ENCODE data around the gene ANTXR2. TPM values are rescaled to one million over a fixed set of nuclear protein-coding genes. Genes with fewer than 3 reads are reported as not detected.
A peak's percentile ranks its signal among the peaks of the same experiment; 100 is the strongest.

ANTXR2 gene
- total and polyA plus RNA-seq, 9 of the 15 experiments (the other 6 are each of a cell fraction or from before 2014, with no cell fraction given), result 10.1 to 83.8 (median 60.3) TPM

DNA sequence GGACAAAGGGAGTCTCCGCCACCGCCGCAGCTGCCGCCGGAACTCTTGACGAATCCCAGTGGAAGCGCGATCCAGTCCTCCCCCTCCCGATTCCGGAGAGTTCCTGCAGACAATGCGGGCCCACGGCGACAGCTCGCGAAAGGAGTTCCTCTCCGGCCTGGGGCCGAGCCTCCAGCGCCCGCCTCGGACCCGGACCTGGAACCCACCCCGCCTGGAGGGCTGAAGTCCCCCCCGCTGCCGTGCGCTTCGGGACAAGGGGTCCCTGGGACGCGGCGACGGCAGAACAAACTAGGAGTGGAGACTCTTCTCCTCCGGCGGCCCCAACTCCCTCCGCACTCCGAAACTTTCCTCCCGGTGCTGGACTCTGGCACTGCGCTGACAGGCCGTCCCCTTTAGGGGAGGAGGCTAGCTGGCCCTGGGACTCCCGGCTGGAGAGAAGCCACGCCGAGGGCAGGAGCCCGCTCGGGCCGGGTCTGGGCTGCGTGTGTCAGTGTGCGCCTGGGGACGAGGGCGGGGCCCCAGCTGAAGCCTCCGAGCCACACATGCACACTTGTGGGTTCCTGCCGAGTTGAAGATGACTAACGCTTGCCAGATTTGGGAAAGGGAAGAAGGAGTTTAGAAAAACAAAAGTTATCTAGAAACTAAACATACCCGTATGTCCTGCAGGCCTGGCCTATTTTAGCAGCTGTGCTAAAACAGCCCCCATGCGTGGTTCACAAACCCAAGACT lies at the start of gene ANTXR2 (continued):
- TF ChIP-seq, protein P1, sequence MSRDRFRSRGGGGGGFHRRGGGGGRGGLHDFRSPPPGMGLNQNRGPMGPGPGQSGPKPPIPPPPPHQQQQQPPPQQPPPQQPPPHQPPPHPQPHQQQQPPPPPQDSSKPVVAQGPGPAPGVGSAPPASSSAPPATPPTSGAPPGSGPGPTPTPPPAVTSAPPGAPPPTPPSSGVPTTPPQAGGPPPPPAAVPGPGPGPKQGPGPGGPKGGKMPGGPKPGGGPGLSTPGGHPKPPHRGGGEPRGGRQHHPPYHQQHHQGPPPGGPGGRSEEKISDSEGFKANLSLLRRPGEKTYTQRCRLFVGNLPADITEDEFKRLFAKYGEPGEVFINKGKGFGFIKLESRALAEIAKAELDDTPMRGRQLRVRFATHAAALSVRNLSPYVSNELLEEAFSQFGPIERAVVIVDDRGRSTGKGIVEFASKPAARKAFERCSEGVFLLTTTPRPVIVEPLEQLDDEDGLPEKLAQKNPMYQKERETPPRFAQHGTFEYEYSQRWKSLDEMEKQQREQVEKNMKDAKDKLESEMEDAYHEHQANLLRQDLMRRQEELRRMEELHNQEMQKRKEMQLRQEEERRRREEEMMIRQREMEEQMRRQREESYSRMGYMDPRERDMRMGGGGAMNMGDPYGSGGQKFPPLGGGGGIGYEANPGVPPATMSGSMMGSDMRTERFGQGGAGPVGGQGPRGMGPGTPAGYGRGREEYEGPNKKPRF (IDR thresholded peaks at IDR 0.05; ENCODE audit: low read depth, low read length), result no peak
- TF ChIP-seq, protein P2, sequence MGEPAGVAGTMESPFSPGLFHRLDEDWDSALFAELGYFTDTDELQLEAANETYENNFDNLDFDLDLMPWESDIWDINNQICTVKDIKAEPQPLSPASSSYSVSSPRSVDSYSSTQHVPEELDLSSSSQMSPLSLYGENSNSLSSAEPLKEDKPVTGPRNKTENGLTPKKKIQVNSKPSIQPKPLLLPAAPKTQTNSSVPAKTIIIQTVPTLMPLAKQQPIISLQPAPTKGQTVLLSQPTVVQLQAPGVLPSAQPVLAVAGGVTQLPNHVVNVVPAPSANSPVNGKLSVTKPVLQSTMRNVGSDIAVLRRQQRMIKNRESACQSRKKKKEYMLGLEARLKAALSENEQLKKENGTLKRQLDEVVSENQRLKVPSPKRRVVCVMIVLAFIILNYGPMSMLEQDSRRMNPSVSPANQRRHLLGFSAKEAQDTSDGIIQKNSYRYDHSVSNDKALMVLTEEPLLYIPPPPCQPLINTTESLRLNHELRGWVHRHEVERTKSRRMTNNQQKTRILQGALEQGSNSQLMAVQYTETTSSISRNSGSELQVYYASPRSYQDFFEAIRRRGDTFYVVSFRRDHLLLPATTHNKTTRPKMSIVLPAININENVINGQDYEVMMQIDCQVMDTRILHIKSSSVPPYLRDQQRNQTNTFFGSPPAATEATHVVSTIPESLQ (CRISPR knock-in tag; IDR thresholded peaks at IDR 0.05), result 0 out of 2 replicates have a peak, but pooled peaks have one; percentile 88
- TF ChIP-seq TSC22D4 (tag; IDR thresholded peaks at IDR 0.05) (no peak), NCOA1 (IDR thresholded peaks at IDR 0.05; ENCODE audit: low read depth) (no peak), ATF7 (IDR thresholded peaks at IDR 0.05) (peak; percentile 69), IFI16 (CRISPR knock-in tag; IDR thresholded peaks at IDR 0.05) (no peak), ZNF239 (CRISPR knock-in tag; IDR thresholded peaks at IDR 0.05) (no peak)
- TF ChIP-seq, protein P3, sequence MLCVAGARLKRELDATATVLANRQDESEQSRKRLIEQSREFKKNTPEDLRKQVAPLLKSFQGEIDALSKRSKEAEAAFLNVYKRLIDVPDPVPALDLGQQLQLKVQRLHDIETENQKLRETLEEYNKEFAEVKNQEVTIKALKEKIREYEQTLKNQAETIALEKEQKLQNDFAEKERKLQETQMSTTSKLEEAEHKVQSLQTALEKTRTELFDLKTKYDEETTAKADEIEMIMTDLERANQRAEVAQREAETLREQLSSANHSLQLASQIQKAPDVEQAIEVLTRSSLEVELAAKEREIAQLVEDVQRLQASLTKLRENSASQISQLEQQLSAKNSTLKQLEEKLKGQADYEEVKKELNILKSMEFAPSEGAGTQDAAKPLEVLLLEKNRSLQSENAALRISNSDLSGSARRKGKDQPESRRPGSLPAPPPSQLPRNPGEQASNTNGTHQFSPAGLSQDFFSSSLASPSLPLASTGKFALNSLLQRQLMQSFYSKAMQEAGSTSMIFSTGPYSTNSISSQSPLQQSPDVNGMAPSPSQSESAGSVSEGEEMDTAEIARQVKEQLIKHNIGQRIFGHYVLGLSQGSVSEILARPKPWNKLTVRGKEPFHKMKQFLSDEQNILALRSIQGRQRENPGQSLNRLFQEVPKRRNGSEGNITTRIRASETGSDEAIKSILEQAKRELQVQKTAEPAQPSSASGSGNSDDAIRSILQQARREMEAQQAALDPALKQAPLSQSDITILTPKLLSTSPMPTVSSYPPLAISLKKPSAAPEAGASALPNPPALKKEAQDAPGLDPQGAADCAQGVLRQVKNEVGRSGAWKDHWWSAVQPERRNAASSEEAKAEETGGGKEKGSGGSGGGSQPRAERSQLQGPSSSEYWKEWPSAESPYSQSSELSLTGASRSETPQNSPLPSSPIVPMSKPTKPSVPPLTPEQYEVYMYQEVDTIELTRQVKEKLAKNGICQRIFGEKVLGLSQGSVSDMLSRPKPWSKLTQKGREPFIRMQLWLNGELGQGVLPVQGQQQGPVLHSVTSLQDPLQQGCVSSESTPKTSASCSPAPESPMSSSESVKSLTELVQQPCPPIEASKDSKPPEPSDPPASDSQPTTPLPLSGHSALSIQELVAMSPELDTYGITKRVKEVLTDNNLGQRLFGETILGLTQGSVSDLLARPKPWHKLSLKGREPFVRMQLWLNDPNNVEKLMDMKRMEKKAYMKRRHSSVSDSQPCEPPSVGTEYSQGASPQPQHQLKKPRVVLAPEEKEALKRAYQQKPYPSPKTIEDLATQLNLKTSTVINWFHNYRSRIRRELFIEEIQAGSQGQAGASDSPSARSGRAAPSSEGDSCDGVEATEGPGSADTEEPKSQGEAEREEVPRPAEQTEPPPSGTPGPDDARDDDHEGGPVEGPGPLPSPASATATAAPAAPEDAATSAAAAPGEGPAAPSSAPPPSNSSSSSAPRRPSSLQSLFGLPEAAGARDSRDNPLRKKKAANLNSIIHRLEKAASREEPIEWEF (CRISPR knock-in tag; IDR thresholded peaks at IDR 0.05), result no peak
- TF ChIP-seq, protein P4, sequence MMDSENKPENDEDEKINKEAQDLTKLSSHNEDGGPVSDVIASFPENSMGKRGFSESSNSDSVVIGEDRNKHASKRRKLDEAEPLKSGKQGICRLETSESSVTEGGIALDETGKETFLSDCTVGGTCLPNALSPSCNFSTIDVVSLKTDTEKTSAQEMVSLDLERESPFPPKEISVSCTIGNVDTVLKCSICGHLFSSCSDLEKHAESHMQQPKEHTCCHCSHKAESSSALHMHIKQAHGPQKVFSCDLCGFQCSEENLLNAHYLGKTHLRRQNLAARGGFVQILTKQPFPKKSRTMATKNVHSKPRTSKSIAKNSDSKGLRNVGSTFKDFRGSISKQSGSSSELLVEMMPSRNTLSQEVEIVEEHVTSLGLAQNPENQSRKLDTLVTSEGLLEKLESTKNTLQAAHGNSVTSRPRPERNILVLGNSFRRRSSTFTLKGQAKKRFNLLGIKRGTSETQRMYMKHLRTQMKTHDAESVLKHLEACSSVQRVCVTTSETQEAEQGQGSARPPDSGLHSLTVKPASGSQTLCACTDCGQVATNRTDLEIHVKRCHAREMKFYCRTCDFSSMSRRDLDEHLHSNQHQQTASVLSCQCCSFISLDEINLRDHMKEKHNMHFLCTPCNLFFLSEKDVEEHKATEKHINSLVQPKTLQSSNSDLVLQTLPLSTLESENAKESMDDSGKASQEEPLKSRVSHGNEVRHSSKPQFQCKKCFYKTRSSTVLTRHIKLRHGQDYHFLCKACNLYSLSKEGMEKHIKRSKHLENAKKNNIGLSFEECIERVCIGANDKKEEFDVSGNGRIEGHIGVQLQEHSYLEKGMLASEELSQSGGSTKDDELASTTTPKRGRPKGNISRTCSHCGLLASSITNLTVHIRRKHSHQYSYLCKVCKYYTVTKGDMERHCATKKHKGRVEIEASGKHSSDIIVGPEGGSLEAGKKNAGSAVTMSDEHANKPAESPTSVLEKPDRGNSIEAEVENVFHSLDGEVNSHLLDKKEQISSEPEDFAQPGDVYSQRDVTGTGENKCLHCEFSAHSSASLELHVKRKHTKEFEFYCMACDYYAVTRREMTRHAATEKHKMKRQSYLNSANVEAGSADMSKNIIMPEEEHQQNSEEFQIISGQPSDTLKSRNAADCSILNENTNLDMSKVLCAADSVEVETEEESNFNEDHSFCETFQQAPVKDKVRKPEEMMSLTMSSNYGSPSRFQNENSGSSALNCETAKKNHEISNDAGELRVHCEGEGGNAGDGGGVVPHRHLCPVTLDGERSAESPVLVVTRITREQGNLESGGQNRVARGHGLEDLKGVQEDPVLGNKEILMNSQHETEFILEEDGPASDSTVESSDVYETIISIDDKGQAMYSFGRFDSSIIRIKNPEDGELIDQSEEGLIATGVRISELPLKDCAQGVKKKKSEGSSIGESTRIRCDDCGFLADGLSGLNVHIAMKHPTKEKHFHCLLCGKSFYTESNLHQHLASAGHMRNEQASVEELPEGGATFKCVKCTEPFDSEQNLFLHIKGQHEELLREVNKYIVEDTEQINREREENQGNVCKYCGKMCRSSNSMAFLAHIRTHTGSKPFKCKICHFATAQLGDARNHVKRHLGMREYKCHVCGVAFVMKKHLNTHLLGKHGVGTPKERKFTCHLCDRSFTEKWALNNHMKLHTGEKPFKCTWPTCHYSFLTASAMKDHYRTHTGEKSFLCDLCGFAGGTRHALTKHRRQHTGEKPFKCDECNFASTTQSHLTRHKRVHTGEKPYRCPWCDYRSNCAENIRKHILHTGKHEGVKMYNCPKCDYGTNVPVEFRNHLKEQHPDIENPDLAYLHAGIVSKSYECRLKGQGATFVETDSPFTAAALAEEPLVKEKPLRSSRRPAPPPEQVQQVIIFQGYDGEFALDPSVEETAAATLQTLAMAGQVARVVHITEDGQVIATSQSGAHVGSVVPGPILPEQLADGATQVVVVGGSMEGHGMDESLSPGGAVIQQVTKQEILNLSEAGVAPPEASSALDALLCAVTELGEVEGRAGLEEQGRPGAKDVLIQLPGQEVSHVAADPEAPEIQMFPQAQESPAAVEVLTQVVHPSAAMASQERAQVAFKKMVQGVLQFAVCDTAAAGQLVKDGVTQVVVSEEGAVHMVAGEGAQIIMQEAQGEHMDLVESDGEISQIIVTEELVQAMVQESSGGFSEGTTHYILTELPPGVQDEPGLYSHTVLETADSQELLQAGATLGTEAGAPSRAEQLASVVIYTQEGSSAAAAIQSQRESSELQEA (IDR thresholded peaks at IDR 0.05; ENCODE audit: low read depth), result no peak

All from K562 (cell line).